Testis (tissue), 2 donors: ENCODE measurements around the gene LSM3.

Source experiments
- CTCF ChIP-seq, 3 experiments: fragments of 450-650 bp in 2 of 3; fragments of 200-600 bp in 1 of 3; sonication (generic) in 1 of 3; IDR thresholded peaks; one replicate each; pipeline ENCODE4 v1.5.1; 2016 to 2019; ENCODE audit warnings: antibody characterized with exemption in 3 of 3, mild to moderate bottlenecking in 2 of 3, moderate library complexity in 1 of 3
- POLR2A ChIP-seq: fragments of 450-650 bp; IDR thresholded peaks from one replicate; pipeline ENCODE4 v1.6.1; 2017; ENCODE audit warnings: antibody characterized with exemption, mild to moderate bottlenecking, moderate library complexity

GRCh38 chr3:14240366-14240765, 61.7 kb downstream of the LSM3 start:
- TF ChIP-seq CTCF (IDR thresholded peaks at IDR 0.05) (no peak), POLR2A (no peak)
